DOHH2 (cell line): Measurements from ENCODE around the gene ROBO2.

Experiments
- H3F3A ChIP-seq: fragments of 200-600 bp; sonication (generic), shearing (Covaris generic); 2 replicates; pipeline ENCODE4 v1.6.0; 2016; ENCODE audit warnings: antibody characterized with exemption, mild to moderate bottlenecking; ENCODE audit not compliant: control insufficient read depth, insufficient read depth
- H3K27ac ChIP-seq: fragments of 200-600 bp; sonication (generic); 2 replicates; pipeline ENCODE4 v1.5.1; 2014; ENCODE audit warnings: low read depth, mild to moderate bottlenecking, low read length, moderate library complexity
- H3K27me3 ChIP-seq: fragments of 200-600 bp; sonication (generic); 2 replicates; pipeline ENCODE4 v1.6.1; 2014; ENCODE audit warnings: mild to moderate bottlenecking, low read length, mixed read lengths; ENCODE audit not compliant: control insufficient read depth
- H3K36me3 ChIP-seq: fragments of 200-600 bp; sonication (generic); 2 replicates; pipeline ENCODE4 v1.6.1; 2014; ENCODE audit warnings: mild to moderate bottlenecking, low read length, moderate library complexity, mixed read lengths; ENCODE audit not compliant: control insufficient read depth
- H3K4me1 ChIP-seq: fragments of 200-600 bp; sonication (generic); 2 replicates; pipeline ENCODE4 v1.6.1; 2014; ENCODE audit warnings: mild to moderate bottlenecking, low read length, mixed read lengths; ENCODE audit not compliant: control insufficient read depth
- H3K4me2 ChIP-seq: fragments of 200-600 bp; sonication (generic); 2 replicates; pipeline ENCODE4 v1.6.0; 2014; ENCODE audit warnings: mild to moderate bottlenecking, low read length, moderate library complexity
- H3K4me3 ChIP-seq: fragments of 200-600 bp; sonication (generic); 2 replicates; pipeline ENCODE4 v1.5.1; 2014; ENCODE audit warnings: mild to moderate bottlenecking, low read length, mixed read lengths
- H3K79me2 ChIP-seq: fragments of 200-600 bp; sonication (generic); 2 replicates; pipeline ENCODE4 v1.6.1; 2014; ENCODE audit warnings: mild to moderate bottlenecking, low read length, mixed read lengths; ENCODE audit not compliant: control insufficient read depth
- H3K9me2 ChIP-seq: fragments of 200-600 bp; sonication (generic); replicated peaks from 2 replicates; pipeline ENCODE4 v1.6.1; 2014; ENCODE audit warnings: mild to moderate bottlenecking, low read length, mixed read lengths; ENCODE audit not compliant: control insufficient read depth
- H3K9me3 ChIP-seq: fragments of 200-600 bp; sonication (generic); 2 replicates; pipeline ENCODE4 v1.6.1; 2014; ENCODE audit warnings: antibody characterized with exemption, low read length, mixed read lengths; ENCODE audit not compliant: control insufficient read depth, insufficient read depth
- H4K20me1 ChIP-seq: fragments of 200-600 bp; sonication (generic); 2 replicates; pipeline ENCODE4 v1.6.0; 2014; ENCODE audit warnings: low read depth, mild to moderate bottlenecking, antibody characterized with exemption, low read length, moderate library complexity; ENCODE audit not compliant: control insufficient read depth, insufficient read depth
- CTCF ChIP-seq: fragments of 200-600 bp; sonication (generic); IDR thresholded peaks from one replicate; pipeline ENCODE4 v1.5.1; 2014; ENCODE audit warnings: antibody characterized with exemption, mild to moderate bottlenecking, low read depth, low read length; ENCODE audit not compliant: poor library complexity, severe bottlenecking
- EZH2phosphoT487 ChIP-seq: fragments of 200-600 bp; sonication (generic); IDR thresholded peaks from 2 replicates; pipeline ENCODE4 v1.6.1; 2017; ENCODE audit warnings: borderline replicate concordance, mild to moderate bottlenecking, antibody characterized with exemption, low read length, moderate library complexity, mixed read lengths

Gene ROBO2

GRCh38 chr3:77475507-77475906 is 435.6 kb downstream of the ROBO2 start:
- H3K79me2 ChIP-seq: no peaks in the 10 kb centered on the region
- H4K20me1 ChIP-seq: no peaks in the 10 kb centered on the region
- no peak overlapping the region for H3K27ac ChIP-seq
- no peaks in the 10 kb centered on the region for H3K4me1 ChIP-seq
- no peak for TF ChIP-seq CTCF
- TF ChIP-seq EZH2phosphoT487: no peak
- H3K27me3 ChIP-seq: no peaks in the 10 kb centered on the region
- no peaks in the 10 kb centered on the region for H3F3A ChIP-seq
- no peaks in the 10 kb centered on the region for H3K36me3 ChIP-seq
- no peak overlapping the region for H3K4me2 ChIP-seq
- H3K9me3 ChIP-seq: no peaks in the 10 kb centered on the region; the same call in 1 of the 2 replicates
- no peaks in the 10 kb centered on the region; the same call in 1 of the 2 replicates for H3K9me2 ChIP-seq
- no peak overlapping the region for H3K4me3 ChIP-seq

- Histone ChIP-seq H3K4me2 (no peak overlapping the region), H3F3A (no peaks in the 10 kb centered on the region), H4K20me1 (no peaks in the 10 kb centered on the region), H3K27ac (no peak overlapping the region), H3K79me2 (no peaks in the 10 kb centered on the region), H3K9me3 (no peaks in the 10 kb centered on the region; the same call in 1 of the 2 replicates), H3K9me2 (no peaks in the 10 kb centered on the region; the same call in 1 of the 2 replicates), H3K4me1 (no peaks in the 10 kb centered on the region), H3K4me3 (no peak overlapping the region), H3K27me3 (no peaks in the 10 kb centered on the region), H3K36me3 (no peaks in the 10 kb centered on the region)
- TF ChIP-seq EZH2phosphoT487 (no peak), CTCF (no peak)
These were observed 439.1 kb downstream of the ROBO2 start for GRCh38 chr3:77479021-77479420.

GRCh38 chr3:77489216-77489615 is 449.3 kb downstream of the ROBO2 start:
- Histone ChIP-seq H3K4me1 (no peaks in the 10 kb centered on the region), H3K9me2 (no peaks in the 10 kb centered on the region)

More at GRCh38 chr3:77489216-77489615, 449.3 kb downstream of the ROBO2 start:
- H3K79me2 ChIP-seq: no peaks in the 10 kb centered on the region
- no peaks in the 10 kb centered on the region for H3F3A ChIP-seq
- no peak overlapping the region for H3K4me2 ChIP-seq
- no peaks in the 10 kb centered on the region for H4K20me1 ChIP-seq
- no peaks in the 10 kb centered on the region for H3K27me3 ChIP-seq
- H3K9me3 ChIP-seq: no peaks in the 10 kb centered on the region; the same call in 1 of the 2 replicates
- H3K4me3 ChIP-seq: no peak overlapping the region
- H3K36me3 ChIP-seq: no peaks in the 10 kb centered on the region
- no peak for TF ChIP-seq EZH2phosphoT487
- TF ChIP-seq CTCF: no peak
- no peak overlapping the region for H3K27ac ChIP-seq
